Measurements from ENCODE around the gene SLC13A4.
"Not testable (repeated sequence)": the region's sequence is repeated elsewhere in the genome, so short reads cannot be mapped to it uniquely, and the experiment has no call there.

SLC13A4 gene

DNA sequence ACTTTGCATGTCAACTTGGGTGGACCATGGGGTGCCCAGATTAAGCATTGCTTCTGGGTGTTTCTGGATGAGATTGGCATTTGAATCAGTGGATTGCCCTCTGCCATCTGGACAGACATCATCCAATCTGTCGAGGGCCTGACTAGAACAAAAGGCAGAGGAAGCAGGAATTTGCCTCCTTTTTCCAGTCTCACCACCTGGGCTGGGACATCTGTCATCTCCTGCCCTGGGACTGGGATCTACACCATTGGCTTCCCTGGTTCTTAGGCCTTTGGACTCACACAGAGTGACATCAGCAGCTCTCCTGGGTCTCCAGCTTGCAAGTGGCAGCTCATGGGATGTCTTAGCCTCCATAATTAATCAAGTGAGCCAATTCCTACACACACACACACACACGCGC, 10.3 kb downstream of the SLC13A4 start:
- DNase-seq, result no peak

DNA sequence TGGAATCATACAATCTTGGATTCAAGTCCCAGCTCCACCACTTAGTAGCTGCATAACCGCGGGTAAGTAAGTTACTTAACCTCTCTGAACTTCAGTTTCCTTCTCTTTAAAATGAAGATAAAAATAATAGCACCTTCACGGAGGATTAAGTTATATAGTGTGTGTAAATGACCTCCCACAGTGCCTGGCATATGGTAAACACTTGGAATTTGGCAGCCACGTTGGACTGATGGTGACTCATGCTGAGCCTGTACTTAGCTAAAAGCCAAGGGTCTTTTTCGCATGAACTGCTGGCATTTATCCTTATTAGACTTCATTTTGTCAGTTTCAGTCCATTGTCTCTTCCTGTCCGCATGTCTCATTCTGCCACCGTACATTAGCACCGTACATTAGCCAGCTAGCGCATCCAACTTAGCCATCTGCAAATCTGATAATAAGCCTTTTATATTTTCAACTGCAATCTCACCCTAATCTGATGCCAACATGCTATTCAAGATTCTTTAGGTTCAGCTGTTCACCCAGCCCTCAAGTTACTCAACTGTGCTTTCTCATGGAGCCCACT, 11.2 kb downstream of the SLC13A4 start:
- no peak for DNase-seq

GRCh38 chr7:135715673-135716072, 12.3 kb downstream of the SLC13A4 start:
- DNase-seq, result no peak

DNA sequence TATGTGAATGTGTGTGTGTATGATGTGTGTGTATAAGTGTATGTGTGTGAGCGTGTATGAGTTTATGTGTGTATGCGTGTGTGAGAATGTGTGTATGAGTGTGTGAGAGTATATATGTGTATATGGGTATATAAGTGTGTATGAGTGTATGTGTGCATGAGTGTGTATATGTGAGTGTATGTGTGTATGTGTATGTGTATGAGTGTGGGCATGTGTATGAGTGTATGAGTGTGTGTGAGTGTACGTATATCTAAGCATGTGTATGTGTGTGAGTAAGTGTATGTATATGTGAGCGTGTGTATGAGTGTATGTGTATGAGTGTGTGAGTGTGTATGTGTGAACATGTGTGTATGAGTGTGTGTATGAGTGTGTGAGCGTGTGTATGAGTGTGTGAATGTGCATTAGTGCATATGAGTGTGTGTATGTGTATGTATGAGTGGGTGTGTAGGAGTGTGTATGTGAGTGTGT, 12.9 kb downstream of the SLC13A4 start:
- no peak for DNase-seq

- DNase-seq, result no peak
Measured at GRCh38 chr7:135714534-135715009, 13.4 kb downstream of the SLC13A4 start.

DNA sequence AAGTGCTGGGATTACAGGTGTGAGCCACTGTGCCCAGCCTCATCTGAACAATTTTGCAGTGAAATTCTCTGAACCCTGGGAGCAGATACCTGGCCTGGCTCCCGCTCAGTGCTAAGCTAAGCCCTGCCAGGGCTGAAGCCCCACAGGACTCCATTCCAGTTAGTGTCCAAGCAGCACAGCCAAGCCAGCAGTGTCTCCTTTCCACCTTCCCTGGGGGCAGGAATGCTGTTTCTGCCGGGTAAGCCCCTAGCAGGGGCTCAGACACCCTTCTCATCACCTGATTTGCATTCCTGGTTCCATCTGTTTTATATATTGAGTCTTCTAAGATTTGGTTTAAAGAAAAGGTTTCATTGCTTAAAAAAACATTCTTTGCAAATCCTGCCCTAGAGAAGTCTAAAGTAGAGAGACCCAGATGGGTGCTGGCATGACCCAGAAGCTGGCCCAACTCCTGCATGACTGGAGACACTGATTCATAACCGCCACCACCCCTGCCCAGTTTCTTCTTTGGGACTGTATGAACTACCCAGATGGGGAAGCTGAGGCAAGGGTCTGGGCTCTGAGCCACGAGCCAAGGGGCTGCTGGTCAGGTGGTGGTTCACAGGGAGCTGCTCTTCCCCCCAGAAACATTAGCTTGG, 14.0 kb downstream of the SLC13A4 start:
- DNase-seq, result no peak

DNA sequence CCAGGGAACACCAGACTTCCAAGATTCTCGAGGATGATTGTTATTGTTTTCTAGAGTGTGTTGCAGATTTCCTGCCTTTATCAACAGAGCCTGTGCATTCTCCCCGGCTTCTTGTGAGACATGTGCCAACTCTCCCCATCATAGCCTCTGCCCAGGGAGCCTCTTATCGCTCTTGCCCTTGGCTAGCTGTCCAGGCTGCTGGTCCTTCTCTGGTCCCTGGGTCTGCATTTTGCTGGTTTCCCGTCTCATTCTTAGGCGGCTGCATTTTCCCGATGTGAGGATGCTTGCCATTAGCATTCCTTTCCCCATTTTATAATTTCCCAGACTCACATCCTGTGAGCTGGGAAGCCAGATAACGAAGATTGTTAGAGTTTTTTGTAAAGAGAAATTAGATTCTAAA, 15.2 kb downstream of the SLC13A4 start:
- no peak for DNase-seq

- no peak for DNase-seq
Measured at GRCh38 chr7:135712182-135712782, 15.7 kb downstream of the SLC13A4 start.

GRCh38 chr7:135711139-135711469, 16.9 kb downstream of the SLC13A4 start:
- DNase-seq, result no peak

- peak; percentile 8 for DNase-seq
Measured at GRCh38 chr7:135710417-135711138, 17.4 kb downstream of the SLC13A4 start.

GRCh38 chr7:135709508-135709907, 18.5 kb downstream of the SLC13A4 start:
- DNase-seq, result no peak

DNA sequence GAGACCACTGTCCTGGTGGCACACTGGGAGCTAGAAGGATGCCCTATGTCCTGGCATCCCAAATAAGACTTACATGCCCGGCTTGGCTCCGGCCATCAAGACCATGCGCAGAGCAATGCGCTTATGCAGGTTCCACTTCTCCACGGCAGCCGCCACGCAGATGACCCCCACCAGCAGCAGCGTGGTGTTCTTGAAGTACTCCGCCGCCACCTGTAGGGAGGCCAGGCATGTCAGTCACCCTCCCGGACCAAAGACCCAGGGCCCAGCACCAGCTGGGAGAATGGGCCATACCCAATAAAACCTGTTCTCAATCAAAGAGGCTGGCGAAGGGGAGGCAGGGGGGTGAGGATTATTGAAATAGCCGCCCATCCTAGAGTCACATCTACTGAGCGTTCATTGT, 19.9 kb downstream of the SLC13A4 start:
- DNase-seq, result no peak

DNA sequence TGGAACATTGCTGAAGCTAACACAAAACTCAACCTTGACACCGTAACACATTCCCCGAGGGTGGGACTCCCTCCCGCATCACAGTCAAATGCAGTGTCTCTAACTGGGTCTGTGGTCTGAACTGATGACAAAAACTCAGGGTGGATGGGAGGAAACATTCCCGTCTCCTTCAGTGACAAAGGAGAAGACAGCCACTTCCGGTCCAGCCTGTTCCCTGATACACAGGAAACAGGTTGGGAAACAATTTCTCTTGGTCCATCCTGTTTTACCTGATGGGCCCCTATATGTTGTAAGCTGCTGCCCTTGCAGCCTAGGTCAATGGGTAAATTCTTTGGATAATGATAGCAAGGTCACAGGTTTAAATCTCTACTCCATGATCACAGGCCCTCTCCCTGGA, 20.4 kb downstream of the SLC13A4 start:
- no peak for DNase-seq

- no peak for DNase-seq
Measured at GRCh38 chr7:135706858-135707569, 21.0 kb downstream of the SLC13A4 start.

DNA sequence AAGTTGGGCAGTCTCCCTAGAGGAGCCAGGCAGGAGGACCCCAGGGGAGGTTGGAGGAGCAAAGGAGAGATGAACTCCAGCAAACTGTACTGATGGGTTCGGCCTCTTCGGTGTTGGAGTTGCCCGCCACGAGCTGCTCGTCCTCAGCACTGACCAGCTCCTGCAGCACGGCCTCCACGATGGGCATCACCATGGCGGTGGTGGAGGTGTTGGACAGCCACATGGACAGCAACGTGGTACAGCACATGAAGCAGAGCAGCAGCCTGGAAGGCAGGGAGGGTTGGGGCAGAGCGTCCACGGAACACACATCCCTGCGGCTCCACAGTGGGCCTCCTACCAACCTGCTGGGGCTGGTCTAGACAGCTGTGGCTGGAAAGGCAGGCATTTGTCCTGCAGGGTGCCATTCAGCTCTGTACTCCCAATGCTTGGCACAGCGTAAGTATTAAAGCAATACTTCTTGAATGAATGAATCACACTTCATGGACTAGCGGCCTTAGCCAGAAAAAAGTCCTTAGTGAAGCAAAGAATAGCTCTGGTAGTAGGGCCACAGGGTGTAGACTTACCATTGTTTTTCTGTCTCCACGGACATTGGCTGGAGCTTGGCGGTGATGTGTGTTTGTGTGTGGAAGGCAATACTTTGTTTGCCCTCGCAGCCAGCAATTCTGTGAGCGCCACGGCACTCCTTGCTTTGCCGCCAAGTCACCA, 21.8 kb downstream of the SLC13A4 start:
- no peak for DNase-seq

- DNase-seq, result no peak
Measured at GRCh38 chr7:135704698-135705097, 23.3 kb downstream of the SLC13A4 start.

- no peak for DNase-seq
Measured at GRCh38 chr7:135704074-135704473, 23.9 kb downstream of the SLC13A4 start.

DNA sequence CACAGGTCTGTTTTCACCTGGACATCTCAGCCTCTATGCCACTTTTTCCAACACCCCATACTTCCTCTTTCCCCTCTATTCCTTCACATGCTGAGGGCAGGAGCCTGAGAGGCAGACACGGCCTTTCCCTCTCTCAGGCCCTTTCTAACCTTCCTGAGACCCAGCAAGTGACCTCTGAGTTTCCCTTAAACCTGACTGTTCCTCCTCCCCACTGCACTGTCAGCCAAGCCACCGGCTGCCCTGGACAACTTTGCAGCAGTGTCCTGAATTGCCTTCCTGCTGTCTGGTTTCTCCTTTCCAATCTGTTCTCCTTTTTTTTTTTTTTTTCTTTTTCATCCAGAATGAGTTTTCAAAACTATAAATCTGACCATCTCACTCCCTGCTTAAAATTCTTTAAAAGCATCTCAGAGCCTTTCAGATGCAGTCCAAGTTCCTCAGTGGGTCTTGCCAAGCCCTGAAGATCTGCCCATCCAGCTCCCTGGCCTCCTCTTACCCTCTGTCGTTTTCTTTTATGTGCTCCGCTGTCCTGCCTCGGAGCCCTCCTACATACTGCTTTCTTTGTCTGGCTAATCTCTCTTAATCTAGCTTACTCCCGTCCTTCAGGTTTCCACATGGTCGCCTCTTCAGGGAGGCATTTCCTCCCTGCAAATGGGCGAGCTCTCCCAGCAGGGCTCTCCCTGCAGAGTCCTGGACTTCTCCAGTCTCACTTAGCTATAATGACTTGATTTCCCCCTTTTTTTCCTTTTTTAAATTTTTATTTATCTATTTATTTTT, 30.5 kb downstream of the SLC13A4 start:
- no peak for DNase-seq

- DNase-seq, result no peak
Measured at GRCh38 chr7:135693558-135693957, 34.4 kb downstream of the SLC13A4 start.

GRCh38 chr7:135692606-135693005, 35.4 kb downstream of the SLC13A4 start:
- DNase-seq, result not testable (repeated sequence)

- peak; percentile 32 for DNase-seq
Measured at GRCh38 chr7:135692055-135692454, 35.9 kb downstream of the SLC13A4 start.

- no peak for DNase-seq
Measured at GRCh38 chr7:135690566-135690965, 37.4 kb downstream of the SLC13A4 start.
